ENCODE results near the gene SLC6A1.

DNA sequence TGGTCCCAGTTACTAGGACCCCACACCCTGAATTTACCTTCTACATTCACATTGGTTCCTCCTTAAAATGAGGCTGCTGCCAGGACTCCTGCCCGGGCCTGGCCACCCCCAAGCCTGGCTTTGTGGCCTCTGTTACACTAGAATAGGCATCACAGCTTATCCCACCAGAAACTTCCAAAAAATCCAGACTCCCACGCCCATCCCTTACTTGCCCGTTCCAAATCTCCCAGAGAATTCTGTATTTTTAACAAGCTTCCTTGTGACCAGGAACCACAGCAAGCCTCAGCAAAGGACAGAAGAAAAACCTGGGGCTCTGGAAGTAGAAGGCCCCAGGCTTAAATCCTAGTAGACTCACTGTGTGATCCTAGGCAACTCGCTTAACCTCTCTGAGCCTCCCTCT lies 36.0 kb upstream of the SLC6A1 start:
- TF ChIP-seq, protein P1, sequence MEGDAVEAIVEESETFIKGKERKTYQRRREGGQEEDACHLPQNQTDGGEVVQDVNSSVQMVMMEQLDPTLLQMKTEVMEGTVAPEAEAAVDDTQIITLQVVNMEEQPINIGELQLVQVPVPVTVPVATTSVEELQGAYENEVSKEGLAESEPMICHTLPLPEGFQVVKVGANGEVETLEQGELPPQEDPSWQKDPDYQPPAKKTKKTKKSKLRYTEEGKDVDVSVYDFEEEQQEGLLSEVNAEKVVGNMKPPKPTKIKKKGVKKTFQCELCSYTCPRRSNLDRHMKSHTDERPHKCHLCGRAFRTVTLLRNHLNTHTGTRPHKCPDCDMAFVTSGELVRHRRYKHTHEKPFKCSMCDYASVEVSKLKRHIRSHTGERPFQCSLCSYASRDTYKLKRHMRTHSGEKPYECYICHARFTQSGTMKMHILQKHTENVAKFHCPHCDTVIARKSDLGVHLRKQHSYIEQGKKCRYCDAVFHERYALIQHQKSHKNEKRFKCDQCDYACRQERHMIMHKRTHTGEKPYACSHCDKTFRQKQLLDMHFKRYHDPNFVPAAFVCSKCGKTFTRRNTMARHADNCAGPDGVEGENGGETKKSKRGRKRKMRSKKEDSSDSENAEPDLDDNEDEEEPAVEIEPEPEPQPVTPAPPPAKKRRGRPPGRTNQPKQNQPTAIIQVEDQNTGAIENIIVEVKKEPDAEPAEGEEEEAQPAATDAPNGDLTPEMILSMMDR (IDR thresholded peaks at IDR 0.05): no peak
- TF ChIP-seq CHD2 (IDR thresholded peaks at IDR 0.05; ENCODE audit: low read length, partially characterized antibody) (no peak), TAF1 (IDR thresholded peaks at IDR 0.05; ENCODE audit: borderline replicate concordance, low read depth, low read length) (no peak), EZH2phosphoT487 (IDR thresholded peaks at IDR 0.05; ENCODE audit: borderline replicate concordance, low read depth) (no peak), SIN3A (IDR thresholded peaks at IDR 0.05; ENCODE audit: borderline replicate concordance, low read depth, low read length) (no peak), MXI1 (IDR thresholded peaks at IDR 0.05; ENCODE audit: low read depth, low read length) (no peak), FOXJ3 (CRISPR knock-in tag; IDR thresholded peaks at IDR 0.05) (no peak), POLR2AphosphoS5 (IDR thresholded peaks at IDR 0.05; ENCODE audit: low read depth, low read length) (no peak), RCOR1 (IDR thresholded peaks at IDR 0.05; ENCODE audit: low read length) (no peak), TCF12 (IDR thresholded peaks at IDR 0.05) (no peak)
- TF ChIP-seq, protein P2, sequence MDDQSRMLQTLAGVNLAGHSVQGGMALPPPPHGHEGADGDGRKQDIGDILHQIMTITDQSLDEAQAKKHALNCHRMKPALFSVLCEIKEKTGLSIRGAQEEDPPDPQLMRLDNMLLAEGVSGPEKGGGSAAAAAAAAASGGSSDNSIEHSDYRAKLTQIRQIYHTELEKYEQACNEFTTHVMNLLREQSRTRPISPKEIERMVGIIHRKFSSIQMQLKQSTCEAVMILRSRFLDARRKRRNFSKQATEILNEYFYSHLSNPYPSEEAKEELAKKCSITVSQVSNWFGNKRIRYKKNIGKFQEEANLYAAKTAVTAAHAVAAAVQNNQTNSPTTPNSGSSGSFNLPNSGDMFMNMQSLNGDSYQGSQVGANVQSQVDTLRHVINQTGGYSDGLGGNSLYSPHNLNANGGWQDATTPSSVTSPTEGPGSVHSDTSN (IDR thresholded peaks at IDR 0.05): no peak
- TF ChIP-seq, protein P3, sequence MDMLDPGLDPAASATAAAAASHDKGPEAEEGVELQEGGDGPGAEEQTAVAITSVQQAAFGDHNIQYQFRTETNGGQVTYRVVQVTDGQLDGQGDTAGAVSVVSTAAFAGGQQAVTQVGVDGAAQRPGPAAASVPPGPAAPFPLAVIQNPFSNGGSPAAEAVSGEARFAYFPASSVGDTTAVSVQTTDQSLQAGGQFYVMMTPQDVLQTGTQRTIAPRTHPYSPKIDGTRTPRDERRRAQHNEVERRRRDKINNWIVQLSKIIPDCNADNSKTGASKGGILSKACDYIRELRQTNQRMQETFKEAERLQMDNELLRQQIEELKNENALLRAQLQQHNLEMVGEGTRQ (IDR thresholded peaks at IDR 0.05; ENCODE audit: borderline replicate concordance, low read depth, low read length): no peak
- TF ChIP-seq, protein P4, sequence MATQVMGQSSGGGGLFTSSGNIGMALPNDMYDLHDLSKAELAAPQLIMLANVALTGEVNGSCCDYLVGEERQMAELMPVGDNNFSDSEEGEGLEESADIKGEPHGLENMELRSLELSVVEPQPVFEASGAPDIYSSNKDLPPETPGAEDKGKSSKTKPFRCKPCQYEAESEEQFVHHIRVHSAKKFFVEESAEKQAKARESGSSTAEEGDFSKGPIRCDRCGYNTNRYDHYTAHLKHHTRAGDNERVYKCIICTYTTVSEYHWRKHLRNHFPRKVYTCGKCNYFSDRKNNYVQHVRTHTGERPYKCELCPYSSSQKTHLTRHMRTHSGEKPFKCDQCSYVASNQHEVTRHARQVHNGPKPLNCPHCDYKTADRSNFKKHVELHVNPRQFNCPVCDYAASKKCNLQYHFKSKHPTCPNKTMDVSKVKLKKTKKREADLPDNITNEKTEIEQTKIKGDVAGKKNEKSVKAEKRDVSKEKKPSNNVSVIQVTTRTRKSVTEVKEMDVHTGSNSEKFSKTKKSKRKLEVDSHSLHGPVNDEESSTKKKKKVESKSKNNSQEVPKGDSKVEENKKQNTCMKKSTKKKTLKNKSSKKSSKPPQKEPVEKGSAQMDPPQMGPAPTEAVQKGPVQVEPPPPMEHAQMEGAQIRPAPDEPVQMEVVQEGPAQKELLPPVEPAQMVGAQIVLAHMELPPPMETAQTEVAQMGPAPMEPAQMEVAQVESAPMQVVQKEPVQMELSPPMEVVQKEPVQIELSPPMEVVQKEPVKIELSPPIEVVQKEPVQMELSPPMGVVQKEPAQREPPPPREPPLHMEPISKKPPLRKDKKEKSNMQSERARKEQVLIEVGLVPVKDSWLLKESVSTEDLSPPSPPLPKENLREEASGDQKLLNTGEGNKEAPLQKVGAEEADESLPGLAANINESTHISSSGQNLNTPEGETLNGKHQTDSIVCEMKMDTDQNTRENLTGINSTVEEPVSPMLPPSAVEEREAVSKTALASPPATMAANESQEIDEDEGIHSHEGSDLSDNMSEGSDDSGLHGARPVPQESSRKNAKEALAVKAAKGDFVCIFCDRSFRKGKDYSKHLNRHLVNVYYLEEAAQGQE (IDR thresholded peaks at IDR 0.05; ENCODE audit: low read depth, low read length): no peak
- TF ChIP-seq, protein P5, sequence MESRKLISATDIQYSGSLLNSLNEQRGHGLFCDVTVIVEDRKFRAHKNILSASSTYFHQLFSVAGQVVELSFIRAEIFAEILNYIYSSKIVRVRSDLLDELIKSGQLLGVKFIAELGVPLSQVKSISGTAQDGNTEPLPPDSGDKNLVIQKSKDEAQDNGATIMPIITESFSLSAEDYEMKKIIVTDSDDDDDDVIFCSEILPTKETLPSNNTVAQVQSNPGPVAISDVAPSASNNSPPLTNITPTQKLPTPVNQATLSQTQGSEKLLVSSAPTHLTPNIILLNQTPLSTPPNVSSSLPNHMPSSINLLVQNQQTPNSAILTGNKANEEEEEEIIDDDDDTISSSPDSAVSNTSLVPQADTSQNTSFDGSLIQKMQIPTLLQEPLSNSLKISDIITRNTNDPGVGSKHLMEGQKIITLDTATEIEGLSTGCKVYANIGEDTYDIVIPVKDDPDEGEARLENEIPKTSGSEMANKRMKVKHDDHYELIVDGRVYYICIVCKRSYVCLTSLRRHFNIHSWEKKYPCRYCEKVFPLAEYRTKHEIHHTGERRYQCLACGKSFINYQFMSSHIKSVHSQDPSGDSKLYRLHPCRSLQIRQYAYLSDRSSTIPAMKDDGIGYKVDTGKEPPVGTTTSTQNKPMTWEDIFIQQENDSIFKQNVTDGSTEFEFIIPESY (IDR thresholded peaks at IDR 0.05; ENCODE audit: borderline replicate concordance, low read depth): no peak
